ENCODE measurements around the gene MYO10. TPM values are rescaled to one million over a fixed set of nuclear protein-coding genes. Genes with fewer than 3 reads are reported as not detected.
A peak's percentile ranks its signal among the peaks of the same experiment; 100 is the strongest.

The MYO10 gene
- total RNA-seq, 1 experiment from 2014 or later: 89.8 TPM

DNA sequence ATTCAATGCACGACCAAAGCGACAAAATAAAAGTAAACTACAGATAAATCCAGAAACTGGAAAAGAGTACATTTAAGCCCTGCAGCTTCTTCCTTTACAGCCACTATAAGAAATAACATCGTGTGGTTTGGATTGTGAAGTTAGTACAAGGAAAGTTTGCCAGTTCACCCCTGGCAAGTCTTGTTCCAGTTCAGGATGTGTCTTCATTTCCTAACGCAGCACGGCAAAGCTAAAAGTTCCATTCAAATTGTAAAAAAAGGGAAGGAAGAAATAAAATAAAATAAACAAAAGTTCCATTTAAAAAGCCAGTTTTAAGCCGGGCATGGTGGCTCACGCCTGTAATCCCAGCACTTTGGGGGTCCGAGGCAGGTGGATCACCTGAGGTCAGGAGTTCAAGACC is 236.0 kb downstream of the MYO10 start:
- TF ChIP-seq ATF1 (CRISPR knock-in tag; IDR thresholded peaks at IDR 0.05) (no peak), NR1H2 (CRISPR knock-in tag; IDR thresholded peaks at IDR 0.05) (no peak), ESRRA (CRISPR knock-in tag; IDR thresholded peaks at IDR 0.05; ENCODE audit: borderline replicate concordance) (no peak), SMAD4 (CRISPR knock-in tag; IDR thresholded peaks at IDR 0.05) (no peak), TEAD4 (CRISPR knock-in tag; IDR thresholded peaks at IDR 0.05) (no peak), JUN (CRISPR knock-in tag; IDR thresholded peaks at IDR 0.05) (no peak), HMGA2 (CRISPR knock-in tag; IDR thresholded peaks at IDR 0.05) (no peak), OVOL2 (CRISPR knock-in tag; IDR thresholded peaks at IDR 0.05; ENCODE audit: borderline replicate concordance) (no peak), ZNF416 (CRISPR knock-in tag; IDR thresholded peaks at IDR 0.05) (no peak), FOXP1 (CRISPR knock-in tag; IDR thresholded peaks at IDR 0.05; ENCODE audit: borderline replicate concordance) (no peak), CREB1 (CRISPR knock-in tag; IDR thresholded peaks at IDR 0.05) (no peak), TEAD1 (CRISPR knock-in tag; IDR thresholded peaks at IDR 0.05) (no peak), ZNF671 (CRISPR knock-in tag; IDR thresholded peaks at IDR 0.05) (no peak), CREM (CRISPR knock-in tag; IDR thresholded peaks at IDR 0.05) (no peak)
- TF ChIP-seq, protein P1, sequence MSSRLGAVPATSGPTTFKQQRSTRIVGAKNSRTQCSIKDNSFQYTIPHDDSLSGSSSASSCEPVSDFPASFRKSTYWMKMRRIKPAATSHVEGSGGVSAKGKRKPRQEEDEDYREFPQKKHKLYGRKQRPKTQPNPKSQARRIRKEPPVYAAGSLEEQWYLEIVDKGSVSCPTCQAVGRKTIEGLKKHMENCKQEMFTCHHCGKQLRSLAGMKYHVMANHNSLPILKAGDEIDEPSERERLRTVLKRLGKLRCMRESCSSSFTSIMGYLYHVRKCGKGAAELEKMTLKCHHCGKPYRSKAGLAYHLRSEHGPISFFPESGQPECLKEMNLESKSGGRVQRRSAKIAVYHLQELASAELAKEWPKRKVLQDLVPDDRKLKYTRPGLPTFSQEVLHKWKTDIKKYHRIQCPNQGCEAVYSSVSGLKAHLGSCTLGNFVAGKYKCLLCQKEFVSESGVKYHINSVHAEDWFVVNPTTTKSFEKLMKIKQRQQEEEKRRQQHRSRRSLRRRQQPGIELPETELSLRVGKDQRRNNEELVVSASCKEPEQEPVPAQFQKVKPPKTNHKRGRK (CRISPR knock-in tag; IDR thresholded peaks at IDR 0.05; ENCODE audit: borderline replicate concordance): no peak
- TF ChIP-seq, protein P2, sequence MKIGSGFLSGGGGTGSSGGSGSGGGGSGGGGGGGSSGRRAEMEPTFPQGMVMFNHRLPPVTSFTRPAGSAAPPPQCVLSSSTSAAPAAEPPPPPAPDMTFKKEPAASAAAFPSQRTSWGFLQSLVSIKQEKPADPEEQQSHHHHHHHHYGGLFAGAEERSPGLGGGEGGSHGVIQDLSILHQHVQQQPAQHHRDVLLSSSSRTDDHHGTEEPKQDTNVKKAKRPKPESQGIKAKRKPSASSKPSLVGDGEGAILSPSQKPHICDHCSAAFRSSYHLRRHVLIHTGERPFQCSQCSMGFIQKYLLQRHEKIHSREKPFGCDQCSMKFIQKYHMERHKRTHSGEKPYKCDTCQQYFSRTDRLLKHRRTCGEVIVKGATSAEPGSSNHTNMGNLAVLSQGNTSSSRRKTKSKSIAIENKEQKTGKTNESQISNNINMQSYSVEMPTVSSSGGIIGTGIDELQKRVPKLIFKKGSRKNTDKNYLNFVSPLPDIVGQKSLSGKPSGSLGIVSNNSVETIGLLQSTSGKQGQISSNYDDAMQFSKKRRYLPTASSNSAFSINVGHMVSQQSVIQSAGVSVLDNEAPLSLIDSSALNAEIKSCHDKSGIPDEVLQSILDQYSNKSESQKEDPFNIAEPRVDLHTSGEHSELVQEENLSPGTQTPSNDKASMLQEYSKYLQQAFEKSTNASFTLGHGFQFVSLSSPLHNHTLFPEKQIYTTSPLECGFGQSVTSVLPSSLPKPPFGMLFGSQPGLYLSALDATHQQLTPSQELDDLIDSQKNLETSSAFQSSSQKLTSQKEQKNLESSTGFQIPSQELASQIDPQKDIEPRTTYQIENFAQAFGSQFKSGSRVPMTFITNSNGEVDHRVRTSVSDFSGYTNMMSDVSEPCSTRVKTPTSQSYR (CRISPR knock-in tag; IDR thresholded peaks at IDR 0.05): no peak
- TF ChIP-seq, protein P3, sequence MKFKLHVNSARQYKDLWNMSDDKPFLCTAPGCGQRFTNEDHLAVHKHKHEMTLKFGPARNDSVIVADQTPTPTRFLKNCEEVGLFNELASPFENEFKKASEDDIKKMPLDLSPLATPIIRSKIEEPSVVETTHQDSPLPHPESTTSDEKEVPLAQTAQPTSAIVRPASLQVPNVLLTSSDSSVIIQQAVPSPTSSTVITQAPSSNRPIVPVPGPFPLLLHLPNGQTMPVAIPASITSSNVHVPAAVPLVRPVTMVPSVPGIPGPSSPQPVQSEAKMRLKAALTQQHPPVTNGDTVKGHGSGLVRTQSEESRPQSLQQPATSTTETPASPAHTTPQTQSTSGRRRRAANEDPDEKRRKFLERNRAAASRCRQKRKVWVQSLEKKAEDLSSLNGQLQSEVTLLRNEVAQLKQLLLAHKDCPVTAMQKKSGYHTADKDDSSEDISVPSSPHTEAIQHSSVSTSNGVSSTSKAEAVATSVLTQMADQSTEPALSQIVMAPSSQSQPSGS (CRISPR knock-in tag; IDR thresholded peaks at IDR 0.05; ENCODE audit: borderline replicate concordance, low read depth): no peak
- Mint-ChIP-seq H3K36me3 (peaks cover 78% of the 10 kb centered on the region), H3K27me3 (ENCODE audit: low read depth) (no peaks in the 10 kb centered on the region), H3K9me3 (no peaks in the 10 kb centered on the region), H3K4me1 (peaks cover 36% of the 10 kb centered on the region), H3K27ac (peak overlapping the region; percentile 79; the same call in 1 of the 2 replicates), H3K4me3 (no peak overlapping the region)
- no peak for ATAC-seq
- ChIA-PET CTCF (interaction anchor here (1.3 kb wide), 1 partner anchor 10 kb away, joined by 4 read pairs; no protein-coding TSS in a partner anchor), POLR2A (no interaction called here)
- no peak for DNase-seq (ENCODE audit: low spot score)

DNA sequence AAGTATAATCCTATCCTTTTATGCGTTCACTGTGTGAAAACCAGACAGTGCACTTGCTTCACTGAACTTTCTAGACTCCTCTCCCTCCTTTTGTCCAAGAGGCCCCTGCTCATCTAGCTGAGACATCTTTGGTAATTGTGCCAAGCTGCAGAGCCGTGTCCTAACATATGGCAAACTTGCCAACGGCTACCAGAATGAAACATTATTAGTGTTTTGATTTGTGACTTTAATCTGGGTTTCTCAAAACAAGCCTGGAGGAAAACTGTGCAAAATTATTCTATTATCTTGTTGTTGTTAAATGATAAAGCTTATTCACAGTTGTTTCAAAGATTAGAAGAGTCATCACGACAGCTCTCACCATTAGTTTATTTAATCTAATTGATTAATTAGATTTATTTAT is 240.3 kb downstream of the MYO10 start:
- POLR2A ChIA-PET: no interaction called here
- no peak for ATAC-seq
- Mint-ChIP-seq H3K27ac (peak overlapping the region; percentile 38; the same call in 1 of the 2 replicates), H3K36me3 (peaks cover 71% of the 10 kb centered on the region), H3K27me3 (ENCODE audit: low read depth) (no peaks in the 10 kb centered on the region), H3K9me3 (no peaks in the 10 kb centered on the region), H3K4me1 (peaks cover 4% of the 10 kb centered on the region; the same call in 1 of the 2 replicates), H3K4me3 (no peak overlapping the region)
- CTCF ChIA-PET: no interaction called here
- TF ChIP-seq NR2C2 (CRISPR knock-in tag; IDR thresholded peaks at IDR 0.05) (no peak), EMX1 (CRISPR knock-in tag; IDR thresholded peaks at IDR 0.05) (no peak), CBFB (CRISPR knock-in tag; IDR thresholded peaks at IDR 0.05; ENCODE audit: low read depth) (no peak), SP1 (CRISPR knock-in tag; conservative IDR thresholded peaks at IDR 0.05) (no peak)
- TF ChIP-seq, protein P4, sequence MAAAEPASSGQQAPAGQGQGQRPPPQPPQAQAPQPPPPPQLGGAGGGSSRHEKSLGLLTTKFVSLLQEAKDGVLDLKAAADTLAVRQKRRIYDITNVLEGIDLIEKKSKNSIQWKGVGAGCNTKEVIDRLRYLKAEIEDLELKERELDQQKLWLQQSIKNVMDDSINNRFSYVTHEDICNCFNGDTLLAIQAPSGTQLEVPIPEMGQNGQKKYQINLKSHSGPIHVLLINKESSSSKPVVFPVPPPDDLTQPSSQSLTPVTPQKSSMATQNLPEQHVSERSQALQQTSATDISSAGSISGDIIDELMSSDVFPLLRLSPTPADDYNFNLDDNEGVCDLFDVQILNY (CRISPR knock-in tag; IDR thresholded peaks at IDR 0.05): no peak
- TF ChIP-seq, protein P5, sequence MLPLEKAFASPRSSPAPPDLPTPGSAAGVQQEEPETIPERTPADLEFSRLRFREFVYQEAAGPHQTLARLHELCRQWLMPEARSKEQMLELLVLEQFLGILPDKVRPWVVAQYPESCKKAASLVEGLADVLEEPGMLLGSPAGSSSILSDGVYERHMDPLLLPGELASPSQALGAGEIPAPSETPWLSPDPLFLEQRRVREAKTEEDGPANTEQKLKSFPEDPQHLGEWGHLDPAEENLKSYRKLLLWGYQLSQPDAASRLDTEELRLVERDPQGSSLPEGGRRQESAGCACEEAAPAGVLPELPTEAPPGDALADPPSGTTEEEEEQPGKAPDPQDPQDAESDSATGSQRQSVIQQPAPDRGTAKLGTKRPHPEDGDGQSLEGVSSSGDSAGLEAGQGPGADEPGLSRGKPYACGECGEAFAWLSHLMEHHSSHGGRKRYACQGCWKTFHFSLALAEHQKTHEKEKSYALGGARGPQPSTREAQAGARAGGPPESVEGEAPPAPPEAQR (CRISPR knock-in tag; IDR thresholded peaks at IDR 0.05): no peak
- TF ChIP-seq, protein P6, sequence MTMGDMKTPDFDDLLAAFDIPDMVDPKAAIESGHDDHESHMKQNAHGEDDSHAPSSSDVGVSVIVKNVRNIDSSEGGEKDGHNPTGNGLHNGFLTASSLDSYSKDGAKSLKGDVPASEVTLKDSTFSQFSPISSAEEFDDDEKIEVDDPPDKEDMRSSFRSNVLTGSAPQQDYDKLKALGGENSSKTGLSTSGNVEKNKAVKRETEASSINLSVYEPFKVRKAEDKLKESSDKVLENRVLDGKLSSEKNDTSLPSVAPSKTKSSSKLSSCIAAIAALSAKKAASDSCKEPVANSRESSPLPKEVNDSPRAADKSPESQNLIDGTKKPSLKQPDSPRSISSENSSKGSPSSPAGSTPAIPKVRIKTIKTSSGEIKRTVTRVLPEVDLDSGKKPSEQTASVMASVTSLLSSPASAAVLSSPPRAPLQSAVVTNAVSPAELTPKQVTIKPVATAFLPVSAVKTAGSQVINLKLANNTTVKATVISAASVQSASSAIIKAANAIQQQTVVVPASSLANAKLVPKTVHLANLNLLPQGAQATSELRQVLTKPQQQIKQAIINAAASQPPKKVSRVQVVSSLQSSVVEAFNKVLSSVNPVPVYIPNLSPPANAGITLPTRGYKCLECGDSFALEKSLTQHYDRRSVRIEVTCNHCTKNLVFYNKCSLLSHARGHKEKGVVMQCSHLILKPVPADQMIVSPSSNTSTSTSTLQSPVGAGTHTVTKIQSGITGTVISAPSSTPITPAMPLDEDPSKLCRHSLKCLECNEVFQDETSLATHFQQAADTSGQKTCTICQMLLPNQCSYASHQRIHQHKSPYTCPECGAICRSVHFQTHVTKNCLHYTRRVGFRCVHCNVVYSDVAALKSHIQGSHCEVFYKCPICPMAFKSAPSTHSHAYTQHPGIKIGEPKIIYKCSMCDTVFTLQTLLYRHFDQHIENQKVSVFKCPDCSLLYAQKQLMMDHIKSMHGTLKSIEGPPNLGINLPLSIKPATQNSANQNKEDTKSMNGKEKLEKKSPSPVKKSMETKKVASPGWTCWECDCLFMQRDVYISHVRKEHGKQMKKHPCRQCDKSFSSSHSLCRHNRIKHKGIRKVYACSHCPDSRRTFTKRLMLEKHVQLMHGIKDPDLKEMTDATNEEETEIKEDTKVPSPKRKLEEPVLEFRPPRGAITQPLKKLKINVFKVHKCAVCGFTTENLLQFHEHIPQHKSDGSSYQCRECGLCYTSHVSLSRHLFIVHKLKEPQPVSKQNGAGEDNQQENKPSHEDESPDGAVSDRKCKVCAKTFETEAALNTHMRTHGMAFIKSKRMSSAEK (CRISPR knock-in tag; IDR thresholded peaks at IDR 0.05; ENCODE audit: borderline replicate concordance): no peak
- TF ChIP-seq, protein P7, sequence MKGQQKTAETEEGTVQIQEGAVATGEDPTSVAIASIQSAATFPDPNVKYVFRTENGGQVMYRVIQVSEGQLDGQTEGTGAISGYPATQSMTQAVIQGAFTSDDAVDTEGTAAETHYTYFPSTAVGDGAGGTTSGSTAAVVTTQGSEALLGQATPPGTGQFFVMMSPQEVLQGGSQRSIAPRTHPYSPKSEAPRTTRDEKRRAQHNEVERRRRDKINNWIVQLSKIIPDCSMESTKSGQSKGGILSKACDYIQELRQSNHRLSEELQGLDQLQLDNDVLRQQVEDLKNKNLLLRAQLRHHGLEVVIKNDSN (CRISPR knock-in tag; IDR thresholded peaks at IDR 0.05): no peak
- no peak for DNase-seq (ENCODE audit: low spot score)
